ENCODE data around the gene TUB. TPM values are rescaled to one million over a fixed set of nuclear protein-coding genes. Genes with fewer than 3 reads are reported as not detected.

The TUB gene
- total and polyA plus RNA-seq, 7 donors: 0.25 to 4.6 (median 0.91) TPM

DNA sequence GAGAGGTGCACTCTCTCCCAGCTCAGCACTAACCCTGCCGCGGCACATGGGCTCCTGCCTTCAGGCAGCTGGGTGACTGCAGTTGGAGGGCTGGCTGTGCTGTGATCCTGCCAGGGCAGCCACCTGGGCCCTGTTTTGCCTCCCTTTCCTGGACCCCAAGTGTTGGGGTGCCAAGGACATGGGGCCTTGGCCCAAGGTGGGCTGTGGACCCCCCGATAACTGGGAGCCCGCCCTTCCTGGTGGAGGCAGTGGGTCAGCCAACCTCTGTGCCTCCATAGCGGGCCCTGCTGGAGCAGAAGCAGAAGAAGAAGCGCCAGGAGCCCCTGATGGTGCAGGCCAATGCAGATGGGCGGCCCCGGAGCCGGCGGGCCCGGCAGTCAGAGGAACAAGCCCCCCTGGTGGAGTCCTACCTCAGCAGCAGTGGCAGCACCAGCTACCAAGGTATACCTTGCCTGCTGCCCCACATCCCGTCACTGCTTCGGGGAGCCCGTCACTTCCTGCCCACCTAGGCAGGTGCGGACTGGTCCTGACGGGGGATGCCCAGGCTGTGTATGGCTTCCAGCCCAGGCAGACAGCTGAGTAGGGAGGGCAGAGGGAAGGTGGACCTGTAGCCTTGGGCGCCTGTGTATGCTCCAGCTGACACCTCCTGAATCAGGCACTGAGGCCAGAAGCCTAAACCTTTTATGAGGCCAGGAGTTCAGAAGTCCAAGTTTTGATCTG, 8.9 kb downstream of the TUB start:
- Histone ChIP-seq H3K4me3 (no peak overlapping the region), H3K27ac (no peak overlapping the region), H3K9me3 (no peaks in the 10 kb centered on the region), H3K4me1 (no peaks in the 10 kb centered on the region), H3K36me3 (ENCODE audit: insufficient read depth in 1 of 2, low read depth in 1 of 2) (no peaks in the 10 kb centered on the region), H3K27me3 (ENCODE audit: insufficient read depth in 3 of 3, low read length in 2 of 3) (no peaks in the 10 kb centered on the region)
- 90 to 95% (median 90%) methylated on average over 17 of the region's 17 CpGs for WGBS, 3 donors
- intact Hi-C loops (cut with DNase I): loop anchor here in 1 of 2 donors (5.0 kb wide), 2 partner anchors 58 to 83 kb away; no protein-coding TSS in a partner anchor
- ATAC-seq: no peak
- TF ChIP-seq, protein P1, sequence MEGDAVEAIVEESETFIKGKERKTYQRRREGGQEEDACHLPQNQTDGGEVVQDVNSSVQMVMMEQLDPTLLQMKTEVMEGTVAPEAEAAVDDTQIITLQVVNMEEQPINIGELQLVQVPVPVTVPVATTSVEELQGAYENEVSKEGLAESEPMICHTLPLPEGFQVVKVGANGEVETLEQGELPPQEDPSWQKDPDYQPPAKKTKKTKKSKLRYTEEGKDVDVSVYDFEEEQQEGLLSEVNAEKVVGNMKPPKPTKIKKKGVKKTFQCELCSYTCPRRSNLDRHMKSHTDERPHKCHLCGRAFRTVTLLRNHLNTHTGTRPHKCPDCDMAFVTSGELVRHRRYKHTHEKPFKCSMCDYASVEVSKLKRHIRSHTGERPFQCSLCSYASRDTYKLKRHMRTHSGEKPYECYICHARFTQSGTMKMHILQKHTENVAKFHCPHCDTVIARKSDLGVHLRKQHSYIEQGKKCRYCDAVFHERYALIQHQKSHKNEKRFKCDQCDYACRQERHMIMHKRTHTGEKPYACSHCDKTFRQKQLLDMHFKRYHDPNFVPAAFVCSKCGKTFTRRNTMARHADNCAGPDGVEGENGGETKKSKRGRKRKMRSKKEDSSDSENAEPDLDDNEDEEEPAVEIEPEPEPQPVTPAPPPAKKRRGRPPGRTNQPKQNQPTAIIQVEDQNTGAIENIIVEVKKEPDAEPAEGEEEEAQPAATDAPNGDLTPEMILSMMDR (IDR thresholded peaks at IDR 0.05): no peak
- DNase-seq: no peak

DNA sequence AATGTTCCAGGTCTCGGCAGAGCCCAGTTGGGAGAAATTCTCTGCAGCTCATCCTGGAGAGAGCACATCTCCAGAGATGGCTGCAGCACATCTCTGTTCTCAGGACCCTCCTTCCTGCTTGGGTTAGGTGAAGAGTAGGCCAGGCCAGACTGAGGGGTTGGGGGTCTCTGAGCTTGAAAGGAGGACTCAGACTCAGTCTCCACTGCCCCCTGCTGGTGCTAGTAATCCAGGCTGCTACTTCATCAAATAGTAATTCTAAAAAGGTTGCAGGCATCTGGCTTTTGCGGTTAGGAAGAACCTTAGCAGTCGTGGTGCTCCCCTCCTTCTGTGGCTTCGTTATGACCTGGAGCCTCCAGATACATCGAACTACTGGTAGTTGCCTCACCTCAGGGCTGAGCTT, 9.7 kb downstream of the TUB start:
- H3K27ac ChIP-seq: no peak overlapping the region
- ATAC-seq: peak in 1 of 4 donors; percentile 27
- no peaks in the 10 kb centered on the region for H3K4me1 ChIP-seq
- WGBS, 3 donors: 57 to 70% (median 60%) methylated on average over 5 of the region's 5 CpGs
- no peak for DNase-seq
- no peak overlapping the region for H3K4me3 ChIP-seq
- H3K27me3 ChIP-seq (ENCODE audit: insufficient read depth in 3 of 3, low read length in 2 of 3): no peaks in the 10 kb centered on the region
- no peaks in the 10 kb centered on the region for H3K36me3 ChIP-seq (ENCODE audit: insufficient read depth in 1 of 2, low read depth in 1 of 2)
- TF ChIP-seq, protein P1 (IDR thresholded peaks at IDR 0.05): peak; percentile 46
- intact Hi-C loops (cut with DNase I): loop anchor here in 1 of 2 donors (5.0 kb wide), 2 partner anchors 58 to 83 kb away; no protein-coding TSS in a partner anchor
- no peaks in the 10 kb centered on the region for H3K9me3 ChIP-seq

DNA sequence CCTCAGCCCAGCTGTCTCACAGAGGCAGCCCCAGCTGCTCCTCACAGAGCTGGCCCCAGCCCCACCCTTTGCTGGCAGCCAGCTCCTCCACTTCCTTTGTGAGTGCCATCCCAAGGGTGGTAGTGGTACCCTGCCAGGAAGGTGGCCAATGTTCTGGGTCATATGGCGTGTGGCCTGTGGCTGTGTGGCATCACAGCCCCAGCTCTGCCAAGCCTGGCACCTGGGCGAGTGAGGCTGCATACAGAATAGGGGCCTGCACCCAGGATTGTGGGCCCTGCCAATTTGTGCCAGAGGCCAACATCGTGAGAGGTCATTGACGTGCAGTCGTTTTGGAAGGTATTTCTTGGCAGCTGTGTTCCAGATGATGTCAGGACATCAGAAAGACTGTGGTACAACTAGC, 10.7 kb downstream of the TUB start:
- no peak for DNase-seq
- Histone ChIP-seq H3K9me3 (no peaks in the 10 kb centered on the region), H3K36me3 (ENCODE audit: insufficient read depth in 1 of 2, low read depth in 1 of 2) (no peaks in the 10 kb centered on the region), H3K27me3 (ENCODE audit: insufficient read depth in 3 of 3, low read length in 2 of 3) (no peaks in the 10 kb centered on the region), H3K27ac (no peak overlapping the region), H3K4me3 (no peak overlapping the region), H3K4me1 (no peaks in the 10 kb centered on the region)
- 52 to 83% (median 58%) methylated on average over 5 of the region's 5 CpGs for WGBS, 3 donors
- intact Hi-C loops (cut with DNase I): loop anchor here in 1 of 2 donors (5.0 kb wide), 2 partner anchors 59 to 84 kb away; no protein-coding TSS in a partner anchor
- TF ChIP-seq, protein P1 (IDR thresholded peaks at IDR 0.05): no peak
- no peak for ATAC-seq

DNA sequence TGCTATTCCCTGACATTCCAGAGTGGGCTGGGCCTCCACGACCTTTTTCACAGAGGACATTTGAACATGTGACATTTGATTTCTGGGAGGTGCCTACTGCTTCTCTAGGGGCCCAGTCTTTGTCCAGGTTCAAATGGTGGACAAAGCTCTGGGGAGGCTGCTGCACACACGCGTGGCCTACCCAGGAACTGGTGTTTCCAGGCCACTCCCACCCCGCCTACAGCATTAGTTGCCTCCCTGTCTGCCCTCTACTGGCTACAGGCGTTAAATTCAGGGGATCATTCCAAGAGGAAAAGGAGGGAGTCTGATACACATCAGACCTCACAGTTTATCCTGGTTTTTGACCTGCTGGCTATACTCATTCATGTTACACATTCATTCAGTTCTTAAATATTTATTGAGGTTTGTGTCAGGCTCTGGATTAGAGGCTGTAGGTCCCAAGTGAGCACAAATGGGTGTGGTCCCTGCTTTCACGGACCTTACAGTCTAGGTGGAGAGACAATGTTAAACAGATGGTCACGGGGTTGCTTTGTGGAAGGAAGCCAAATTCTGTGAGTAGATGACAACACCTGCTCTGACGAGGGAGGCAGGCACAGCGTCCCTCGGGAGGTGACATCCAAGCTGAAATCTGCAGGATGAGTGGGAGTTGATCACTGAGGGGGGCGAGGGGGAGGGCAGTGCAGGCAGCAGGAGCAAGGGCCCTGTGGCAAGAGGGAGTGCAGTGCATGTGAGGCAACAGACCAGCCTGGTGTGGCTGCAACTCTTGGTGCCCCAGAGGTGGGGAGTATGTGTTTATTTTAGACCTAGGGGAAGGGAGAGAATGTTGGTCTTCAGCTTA, 11.8 kb downstream of the TUB start:
- Histone ChIP-seq H3K9me3 (no peaks in the 10 kb centered on the region), H3K4me3 (no peak overlapping the region), H3K36me3 (ENCODE audit: insufficient read depth in 1 of 2, low read depth in 1 of 2) (no peaks in the 10 kb centered on the region), H3K4me1 (no peaks in the 10 kb centered on the region), H3K27ac (no peak overlapping the region), H3K27me3 (ENCODE audit: insufficient read depth in 3 of 3, low read length in 2 of 3) (no peaks in the 10 kb centered on the region)
- intact Hi-C loops (cut with DNase I): loop anchor here in 1 of 2 donors (5.0 kb wide), 2 partner anchors 61 to 86 kb away; no protein-coding TSS in a partner anchor
- peak; percentile 56 to 69 for DNase-seq
- WGBS, 3 donors: 43 to 59% (median 43%) methylated on average over 11 of the region's 11 CpGs
- TF ChIP-seq, protein P1 (IDR thresholded peaks at IDR 0.05): peak; percentile 51
- ATAC-seq: peak; percentile 61 to 75 (median 65)

Data from psoas muscle (tissue), 8 donors.